Retinal pigment epithelial cell (primary cell): ENCODE measurements around the gene DHH.
"Not testable (repeated sequence)": the region's sequence is repeated elsewhere in the genome, so short reads cannot be mapped to it uniquely, and the experiment has no call there.

ENCODE experiments used
- DNase-seq: peaks from one replicate; pipeline ENCODE4 v3.0.0-alpha.2; 2010; ENCODE audit warnings: low read depth
- H3K4me3 ChIP-seq: 2 replicates; pipeline ENCODE4 v1.5.1; 2011; ENCODE audit warnings: mild to moderate bottlenecking, low read length, control low read depth, moderate library complexity
- TF ChIP-seq, protein P1 (sequence below): conservative IDR thresholded peaks from 2 replicates; pipeline ENCODE4 v1.5.1; 2011; ENCODE audit warnings: low read depth, low read length, control low read depth, inconsistent platforms

The DHH gene

DNA sequence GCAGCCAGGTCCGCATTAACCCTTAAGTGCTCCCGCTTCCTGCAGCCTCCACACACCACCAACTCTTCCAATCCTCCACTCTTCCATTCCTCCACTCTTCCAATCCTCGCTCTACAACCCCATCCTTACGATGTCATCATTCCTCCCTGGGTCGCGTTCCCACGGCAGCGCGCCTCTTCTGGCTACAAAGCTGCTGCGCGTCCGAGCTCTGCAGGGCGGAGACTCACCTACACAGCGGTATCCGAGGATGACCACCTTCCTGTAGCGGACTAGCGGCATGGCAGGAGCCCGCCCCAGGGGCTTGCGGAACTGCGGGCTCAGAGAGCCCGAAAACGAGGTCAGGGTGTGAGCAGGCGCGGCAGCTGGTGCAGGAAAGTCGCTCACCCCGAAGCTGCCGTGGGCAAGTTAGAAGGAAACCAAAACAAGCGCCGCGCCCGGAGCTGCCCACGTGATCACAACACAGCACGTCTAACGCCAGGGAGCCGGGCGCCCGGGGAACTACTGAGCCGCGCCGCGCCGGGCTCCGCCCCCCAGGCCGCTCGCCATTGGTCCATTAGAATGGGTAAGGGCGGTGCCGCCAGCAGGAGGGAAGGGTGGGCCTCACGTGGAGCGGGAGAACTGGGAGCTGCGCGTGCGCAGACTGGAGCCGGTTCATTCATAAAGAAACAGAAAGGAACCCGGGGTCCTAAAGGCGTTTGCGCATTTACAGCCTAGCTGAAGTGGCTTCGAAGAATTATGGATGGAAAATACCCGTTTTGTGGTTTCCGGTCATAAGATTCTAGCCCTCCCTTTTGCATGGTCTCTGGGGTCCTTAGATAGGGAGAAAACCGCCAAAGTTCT is 24.9 kb downstream of the DHH start, which contains the start of gene RHEBL1:
TSS of gene RHEBL1 (minus strand) at position 473 of the 840 bp plus-strand sequence. CDS start at position 279, 194 bp downstream.
- TF ChIP-seq, protein P1, sequence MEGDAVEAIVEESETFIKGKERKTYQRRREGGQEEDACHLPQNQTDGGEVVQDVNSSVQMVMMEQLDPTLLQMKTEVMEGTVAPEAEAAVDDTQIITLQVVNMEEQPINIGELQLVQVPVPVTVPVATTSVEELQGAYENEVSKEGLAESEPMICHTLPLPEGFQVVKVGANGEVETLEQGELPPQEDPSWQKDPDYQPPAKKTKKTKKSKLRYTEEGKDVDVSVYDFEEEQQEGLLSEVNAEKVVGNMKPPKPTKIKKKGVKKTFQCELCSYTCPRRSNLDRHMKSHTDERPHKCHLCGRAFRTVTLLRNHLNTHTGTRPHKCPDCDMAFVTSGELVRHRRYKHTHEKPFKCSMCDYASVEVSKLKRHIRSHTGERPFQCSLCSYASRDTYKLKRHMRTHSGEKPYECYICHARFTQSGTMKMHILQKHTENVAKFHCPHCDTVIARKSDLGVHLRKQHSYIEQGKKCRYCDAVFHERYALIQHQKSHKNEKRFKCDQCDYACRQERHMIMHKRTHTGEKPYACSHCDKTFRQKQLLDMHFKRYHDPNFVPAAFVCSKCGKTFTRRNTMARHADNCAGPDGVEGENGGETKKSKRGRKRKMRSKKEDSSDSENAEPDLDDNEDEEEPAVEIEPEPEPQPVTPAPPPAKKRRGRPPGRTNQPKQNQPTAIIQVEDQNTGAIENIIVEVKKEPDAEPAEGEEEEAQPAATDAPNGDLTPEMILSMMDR = peak; percentile 15
- DNase-seq = peak; percentile 77
- peak within 1 kb of the TSS; percentile 85 for H3K4me3 ChIP-seq

DNA sequence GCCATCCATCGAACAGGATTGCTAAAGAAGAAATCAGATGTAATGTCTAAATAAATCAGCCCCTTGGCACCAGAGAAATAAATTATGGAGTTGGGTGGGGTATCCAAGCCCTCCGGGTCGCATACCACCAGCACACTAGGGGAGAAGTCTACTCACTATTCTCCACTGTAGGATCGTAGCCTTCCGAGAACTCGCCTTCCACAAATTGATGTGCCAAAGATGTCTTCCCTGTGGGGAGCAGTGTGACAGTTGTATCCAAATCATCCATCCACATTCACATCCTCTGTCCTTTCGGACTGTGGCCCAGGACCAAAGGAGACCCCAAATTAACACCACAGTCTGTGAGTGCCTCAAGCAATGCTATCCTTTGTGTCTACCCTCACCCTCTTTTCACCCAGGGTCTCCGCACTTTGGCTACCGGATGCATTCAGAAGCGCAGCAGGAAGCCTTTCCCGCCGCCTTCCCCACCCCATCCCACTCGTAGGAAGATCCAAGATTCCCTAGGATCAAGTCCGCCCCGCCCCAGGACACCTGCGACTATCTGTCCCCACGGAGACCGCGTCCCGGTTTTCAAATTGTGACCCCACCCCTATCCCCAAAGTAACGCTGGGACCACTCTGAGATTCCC is 25.6 kb downstream of the DHH start:
- no peak for DNase-seq
- TF ChIP-seq, protein P1 = no peak
- peak overlapping the region; percentile 85 for H3K4me3 ChIP-seq

DNA sequence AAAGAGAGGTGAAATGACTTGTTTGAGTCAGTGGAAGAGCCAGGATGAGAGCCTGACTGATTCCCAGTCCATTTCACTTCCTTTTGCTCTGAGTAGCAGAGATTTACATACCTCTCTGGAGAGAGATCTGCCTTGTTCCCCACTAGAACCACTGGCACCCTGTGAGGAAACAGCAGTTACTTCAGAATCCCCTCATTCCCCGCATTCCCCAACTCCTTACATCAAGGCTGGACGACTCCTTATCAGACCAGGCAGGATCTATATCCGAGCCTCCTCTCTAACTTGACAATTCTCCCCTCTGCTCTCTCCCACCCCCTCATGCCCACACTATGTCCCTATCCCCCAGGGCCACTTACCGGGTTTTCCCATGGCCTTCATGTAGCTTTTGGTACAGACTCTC is 28.5 kb downstream of the DHH start:
- H3K4me3 ChIP-seq = no peak overlapping the region
- TF ChIP-seq, protein P1 = no peak
- DNase-seq = no peak

DNA sequence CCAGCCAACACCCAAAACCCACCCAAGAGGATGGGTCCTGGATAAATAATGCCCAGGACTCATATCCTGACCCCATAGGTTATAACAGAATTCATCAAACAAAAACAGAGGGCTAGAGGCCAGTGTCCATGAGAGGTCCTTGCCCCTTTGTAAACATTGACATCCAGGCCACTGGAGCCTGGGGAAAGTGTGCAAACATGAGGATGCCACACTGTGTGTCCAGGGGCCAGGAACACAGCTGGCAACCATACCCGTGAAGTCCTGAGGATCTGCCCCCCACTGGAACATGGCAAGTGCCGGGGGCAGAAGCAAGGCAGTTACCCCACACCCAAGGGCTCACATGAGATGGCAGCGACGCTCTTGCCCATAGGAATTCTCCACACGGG is 29.8 kb downstream of the DHH start:
- H3K4me3 ChIP-seq = no peak overlapping the region
- TF ChIP-seq, protein P1 = no peak
- no peak for DNase-seq

DNA sequence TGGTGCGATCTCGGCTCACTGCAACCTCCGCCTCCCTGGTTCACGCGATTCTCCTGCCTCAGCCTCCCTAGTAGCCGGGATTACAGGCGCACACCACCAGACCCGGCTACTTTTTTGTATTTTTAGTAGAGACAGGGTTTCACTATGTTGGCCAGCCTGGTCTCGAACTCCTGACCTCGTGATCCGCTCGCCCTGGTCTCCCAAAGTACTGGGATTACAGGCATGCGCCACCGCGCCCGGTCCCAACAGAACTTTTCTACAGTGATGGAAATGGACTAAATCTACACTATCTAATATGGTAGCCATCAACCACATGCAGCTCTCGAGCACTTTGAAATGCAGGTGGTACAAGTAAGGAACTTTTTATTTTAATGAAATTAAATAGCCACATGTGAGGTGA is 32.7 kb downstream of the DHH start:
- DNase-seq, H3K4me3 ChIP-seq: not testable (repeated sequence)

DNA sequence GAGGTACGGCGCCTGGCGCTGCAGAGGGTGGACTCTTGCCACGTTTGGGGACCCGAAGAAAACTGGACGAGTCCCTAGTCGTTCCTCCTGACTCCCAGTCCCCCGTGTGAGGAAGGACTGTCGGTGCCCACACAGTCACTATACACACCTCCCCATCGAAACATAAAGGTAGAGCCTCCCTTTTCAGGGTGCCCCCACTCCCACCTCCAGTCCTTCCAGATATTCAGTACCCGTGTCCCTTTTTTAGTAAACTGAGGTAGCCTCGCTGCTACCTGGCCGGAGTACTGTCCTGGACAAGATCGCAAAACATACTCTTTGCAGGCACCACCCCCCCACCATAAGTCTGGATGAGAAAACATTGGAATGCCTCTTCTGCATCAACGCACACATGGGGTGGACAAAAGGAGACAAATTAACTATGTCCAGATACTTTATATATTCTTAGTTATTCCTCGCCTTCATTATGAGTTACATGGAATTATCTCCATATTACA is 33.4 kb downstream of the DHH start:
- no peak for DNase-seq
- TF ChIP-seq, protein P1 = no peak

DNA sequence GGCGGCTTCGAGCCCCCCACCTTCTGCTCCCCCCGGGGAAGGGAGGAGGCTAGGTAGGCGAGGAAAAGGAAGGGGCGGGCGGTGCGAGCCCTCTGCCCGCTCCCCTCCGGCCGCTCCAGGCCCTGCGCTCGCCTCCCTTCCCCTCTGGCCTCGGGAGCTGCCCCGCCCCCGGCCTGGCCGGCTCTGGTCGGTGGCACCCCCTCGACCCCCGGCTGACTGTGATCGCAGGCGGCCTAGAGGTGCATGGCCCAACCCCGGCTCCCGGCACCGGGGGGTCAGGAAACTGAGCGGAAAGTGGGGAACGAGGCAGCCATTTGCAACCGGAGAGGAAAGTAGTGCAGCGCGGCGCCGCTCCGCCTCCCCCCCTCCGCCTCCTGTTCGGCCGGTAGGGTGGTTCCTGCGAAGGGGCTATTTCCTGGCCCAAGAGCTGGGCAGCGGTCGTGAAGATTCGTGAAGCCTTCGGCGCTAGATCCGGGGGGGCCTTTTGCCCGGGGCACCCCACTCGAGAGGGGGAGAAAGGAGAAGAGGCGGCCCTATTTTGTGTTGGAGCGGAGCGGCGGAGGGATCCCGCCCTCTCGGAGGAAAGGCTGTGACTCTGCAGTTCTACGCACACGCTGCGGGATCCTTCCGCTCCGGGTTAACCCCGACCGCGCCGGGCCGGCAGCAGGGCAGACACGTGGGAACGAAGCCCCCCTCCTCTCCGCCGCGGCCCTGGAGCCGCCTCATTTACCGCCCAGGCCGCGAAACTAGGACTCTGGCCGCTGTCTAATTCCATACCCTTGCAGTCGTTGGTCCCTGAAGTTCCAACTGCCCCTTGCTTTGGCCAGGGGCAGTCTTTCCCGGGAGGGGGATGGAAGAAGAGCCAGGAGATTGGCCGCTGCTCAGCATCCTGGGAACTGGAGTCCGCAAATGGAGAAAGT is 34.1 kb downstream of the DHH start, which contains the start of gene KMT2D:
TSS of gene KMT2D (minus strand) at position 558 of the 920 bp plus-strand sequence. CDS start 5,470 bp downstream, outside the sequence.
- TF ChIP-seq, protein P1 = peak; percentile 23
- peak; percentile 87 for DNase-seq
- H3K4me3 ChIP-seq = peak within 1 kb of the TSS; percentile 93

More for the DNA sequence above, 33.4 kb downstream of the DHH start:
- peak overlapping the region; percentile 93 for H3K4me3 ChIP-seq
